Adrenal gland (tissue), 5 donors: ENCODE data around the gene DSCAML1.

Source experiments
- POLR2A ChIP-seq, 2 donors: fragments of 450-650 bp; IDR thresholded peaks; one replicate each; pipeline ENCODE4 v1.6.1; 2017; ENCODE audit warnings: antibody characterized with exemption in 2 of 2, mild to moderate bottlenecking in 2 of 2, moderate library complexity in 1 of 2
- TF ChIP-seq, protein P1 (sequence below), 6 experiments: fragments of 450-650 bp in 4 of 6; fragments of 200-600 bp in 2 of 6; sonication (generic) in 1 of 6; IDR thresholded peaks; 1 replicate in 5 of 6; 2 replicates in 1 of 6; pipeline versions ENCODE4 v1.5.1 to v1.8.0; 2016 to 2021; ENCODE audit warnings: antibody characterized with exemption in 6 of 6, mild to moderate bottlenecking in 2 of 6, moderate library complexity in 1 of 6
- donor health status: DM: no; HTN: no; CAD: no.

DNA sequence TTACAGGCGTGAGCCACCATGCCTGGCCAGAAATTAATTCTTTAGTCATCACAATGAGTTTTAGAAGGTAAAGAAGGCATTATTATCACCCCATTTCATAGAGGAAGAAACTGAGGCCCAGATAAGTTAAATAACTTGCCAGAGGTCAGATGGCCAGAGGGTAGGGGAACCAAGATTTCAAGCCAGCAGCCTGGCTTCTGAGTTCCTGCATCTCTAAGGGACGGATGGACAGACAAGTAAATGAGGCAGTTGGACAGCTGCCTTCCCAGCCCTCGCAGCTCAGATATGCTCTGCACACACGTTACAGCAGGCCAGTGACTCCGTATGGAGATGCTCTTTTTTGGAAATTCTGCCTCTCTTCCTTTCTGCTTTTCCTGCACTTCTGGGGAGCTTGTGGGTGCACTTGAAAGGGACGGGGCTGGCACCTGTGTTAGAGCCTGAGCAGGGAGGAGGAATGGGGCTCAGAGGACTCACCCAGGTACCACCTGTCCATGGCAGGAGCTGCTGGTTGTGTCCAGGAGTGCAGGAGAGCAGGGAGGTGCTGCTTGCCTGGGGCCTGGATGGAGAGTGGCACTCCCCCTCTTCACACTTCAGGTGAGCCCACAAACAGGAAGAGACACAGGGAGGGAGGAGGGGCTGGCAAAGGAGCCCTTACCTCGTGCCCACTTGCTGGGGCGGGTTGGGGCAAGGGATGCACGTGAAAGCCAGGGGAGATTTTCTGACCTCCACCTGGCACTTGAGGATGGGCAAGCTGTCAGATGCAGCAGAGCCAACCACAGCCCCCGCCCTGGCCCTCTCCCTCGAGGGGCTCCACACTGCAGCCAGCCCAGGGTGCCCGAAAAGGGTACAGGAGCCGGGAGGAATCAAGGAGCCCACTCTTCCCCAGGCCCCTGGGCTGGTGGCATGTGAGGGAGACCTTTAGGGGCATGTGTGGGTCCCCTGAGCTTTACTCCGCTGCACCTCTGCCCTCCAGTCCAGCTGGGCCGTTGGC lies 30.8 kb upstream of the DSCAML1 start:
- TF ChIP-seq POLR2A (IDR thresholded peaks at IDR 0.05), result no peak
- TF ChIP-seq, protein P1, sequence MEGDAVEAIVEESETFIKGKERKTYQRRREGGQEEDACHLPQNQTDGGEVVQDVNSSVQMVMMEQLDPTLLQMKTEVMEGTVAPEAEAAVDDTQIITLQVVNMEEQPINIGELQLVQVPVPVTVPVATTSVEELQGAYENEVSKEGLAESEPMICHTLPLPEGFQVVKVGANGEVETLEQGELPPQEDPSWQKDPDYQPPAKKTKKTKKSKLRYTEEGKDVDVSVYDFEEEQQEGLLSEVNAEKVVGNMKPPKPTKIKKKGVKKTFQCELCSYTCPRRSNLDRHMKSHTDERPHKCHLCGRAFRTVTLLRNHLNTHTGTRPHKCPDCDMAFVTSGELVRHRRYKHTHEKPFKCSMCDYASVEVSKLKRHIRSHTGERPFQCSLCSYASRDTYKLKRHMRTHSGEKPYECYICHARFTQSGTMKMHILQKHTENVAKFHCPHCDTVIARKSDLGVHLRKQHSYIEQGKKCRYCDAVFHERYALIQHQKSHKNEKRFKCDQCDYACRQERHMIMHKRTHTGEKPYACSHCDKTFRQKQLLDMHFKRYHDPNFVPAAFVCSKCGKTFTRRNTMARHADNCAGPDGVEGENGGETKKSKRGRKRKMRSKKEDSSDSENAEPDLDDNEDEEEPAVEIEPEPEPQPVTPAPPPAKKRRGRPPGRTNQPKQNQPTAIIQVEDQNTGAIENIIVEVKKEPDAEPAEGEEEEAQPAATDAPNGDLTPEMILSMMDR (IDR thresholded peaks at IDR 0.05), result no peak
